GM18526 (cell line): ENCODE results near the gene ZNF644.

Experiments used
- POLR2A ChIP-seq: IDR thresholded peaks from 3 replicates; pipeline ENCODE4 v1.6.1; 2011; ENCODE audit not compliant: insufficient read length; ENCODE audit errors: extremely low read depth

Gene ZNF644

GRCh38 chr1:91026320-91026719 is 4.5 kb upstream of the ZNF644 start:
- no peak for TF ChIP-seq POLR2A

GRCh38 chr1:91024481-91025119 is 2.8 kb upstream of the ZNF644 start:
- TF ChIP-seq POLR2A = no peak

- no peak for TF ChIP-seq POLR2A
Measured at GRCh38 chr1:91022518-91022929, 689 bp upstream of the ZNF644 start.

- TF ChIP-seq POLR2A = peak; percentile 41
Measured at GRCh38 chr1:91020967-91021685, 709 bp downstream of the ZNF644 start.

- TF ChIP-seq POLR2A = no peak
Measured at GRCh38 chr1:91020486-91020885, 1.3 kb downstream of the ZNF644 start.

- TF ChIP-seq POLR2A = no peak
Measured at GRCh38 chr1:91018006-91018405, 3.8 kb downstream of the ZNF644 start.

GRCh38 chr1:91015794-91016550 is 5.9 kb downstream of the ZNF644 start:
- TF ChIP-seq POLR2A = no peak

GRCh38 chr1:91015358-91015780 is 6.5 kb downstream of the ZNF644 start:
- no peak for TF ChIP-seq POLR2A

- TF ChIP-seq POLR2A = no peak
Measured at GRCh38 chr1:91014475-91014874, 7.4 kb downstream of the ZNF644 start.

GRCh38 chr1:91013302-91013701 is 8.5 kb downstream of the ZNF644 start:
- TF ChIP-seq POLR2A = no peak

- TF ChIP-seq POLR2A = no peak
Measured at GRCh38 chr1:91012196-91012595, 9.6 kb downstream of the ZNF644 start.

- no peak for TF ChIP-seq POLR2A
Measured at GRCh38 chr1:91011726-91012125, 10.1 kb downstream of the ZNF644 start.

- no peak for TF ChIP-seq POLR2A
Measured at GRCh38 chr1:91007827-91008226, 14.0 kb downstream of the ZNF644 start.

GRCh38 chr1:91007092-91007491 is 14.7 kb downstream of the ZNF644 start:
- TF ChIP-seq POLR2A = no peak

- no peak for TF ChIP-seq POLR2A
Measured at GRCh38 chr1:91006113-91006908, 15.5 kb downstream of the ZNF644 start.
